Measurements from ENCODE around the gene REV3L.

Gene REV3L

DNA sequence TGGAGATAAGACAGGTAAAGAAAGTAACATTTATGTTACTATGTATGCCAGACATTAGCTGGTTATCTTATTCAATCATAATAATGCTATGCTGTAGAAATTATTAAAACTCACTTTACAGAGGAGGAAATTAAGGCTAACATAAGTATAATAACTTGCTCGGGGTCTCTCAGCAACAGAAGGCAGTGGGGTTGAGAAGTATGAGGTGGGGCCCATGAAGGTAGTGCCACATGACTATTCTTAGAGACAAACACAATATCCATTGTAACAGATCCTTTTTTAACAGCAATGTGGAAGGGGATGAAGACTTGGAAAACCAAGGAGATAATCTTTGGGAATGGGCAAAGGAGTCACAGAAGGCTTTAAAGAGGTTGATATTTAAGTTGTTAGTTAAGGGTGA, 11.5 kb downstream of the REV3L start:
- no peak for DNase-seq (ENCODE audit: low read depth in 2 of 2)

DNA sequence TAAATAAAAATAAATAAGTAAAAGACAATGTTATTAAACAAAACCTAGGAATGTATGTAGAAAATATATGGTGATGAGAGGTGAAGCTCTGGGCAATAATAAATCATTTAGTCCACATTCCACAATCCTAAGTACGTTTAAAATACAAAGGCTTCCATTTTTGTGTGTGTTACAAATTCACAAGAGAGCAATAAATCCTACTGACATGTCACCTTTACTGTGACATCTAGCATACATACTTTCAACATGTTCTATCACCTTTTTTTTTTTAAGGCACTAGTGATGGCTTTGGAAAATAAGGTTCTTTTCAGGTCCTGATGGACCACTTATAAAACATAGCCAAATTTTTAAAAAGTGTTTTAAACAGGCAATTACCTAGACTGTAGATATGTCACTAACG, 12.0 kb downstream of the REV3L start:
- DNase-seq (ENCODE audit: low read depth in 2 of 2) = no peak

GRCh38 chr6:111469543-111469942, 13.5 kb downstream of the REV3L start:
- no peak for DNase-seq (ENCODE audit: low read depth in 2 of 2)

DNA sequence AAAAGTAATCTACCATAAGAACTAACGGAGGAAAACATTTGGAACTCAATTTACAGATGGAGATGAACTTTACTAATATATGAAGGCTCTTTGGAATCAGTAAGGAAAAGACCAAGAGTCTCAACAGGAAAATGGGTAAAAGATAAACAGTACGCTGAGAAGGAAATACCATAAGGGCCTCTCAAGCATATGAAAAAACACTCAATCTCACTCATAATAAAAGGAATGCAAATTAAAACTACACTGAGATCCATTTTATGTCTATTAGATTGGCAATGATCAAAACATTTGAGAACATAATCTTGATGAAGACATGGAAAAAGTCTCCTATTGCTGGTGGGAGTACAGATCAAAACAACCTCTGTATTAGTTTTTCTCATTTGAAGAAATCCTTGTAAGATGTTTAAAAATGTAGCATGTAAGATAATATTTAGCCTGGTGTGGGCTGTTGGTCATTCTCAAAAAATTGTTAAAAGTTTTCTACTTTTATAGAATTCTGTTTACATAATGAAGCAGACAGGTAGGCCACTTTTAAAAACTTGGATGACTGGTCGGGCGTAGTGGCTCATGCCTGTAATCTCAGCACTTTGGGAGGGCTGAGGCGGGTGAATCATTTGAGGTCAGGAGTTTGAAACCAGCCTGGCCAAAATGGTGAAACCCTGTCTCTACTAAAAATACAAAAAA, 14.5 kb downstream of the REV3L start:
- no peak for DNase-seq (ENCODE audit: low read depth in 2 of 2)

DNA sequence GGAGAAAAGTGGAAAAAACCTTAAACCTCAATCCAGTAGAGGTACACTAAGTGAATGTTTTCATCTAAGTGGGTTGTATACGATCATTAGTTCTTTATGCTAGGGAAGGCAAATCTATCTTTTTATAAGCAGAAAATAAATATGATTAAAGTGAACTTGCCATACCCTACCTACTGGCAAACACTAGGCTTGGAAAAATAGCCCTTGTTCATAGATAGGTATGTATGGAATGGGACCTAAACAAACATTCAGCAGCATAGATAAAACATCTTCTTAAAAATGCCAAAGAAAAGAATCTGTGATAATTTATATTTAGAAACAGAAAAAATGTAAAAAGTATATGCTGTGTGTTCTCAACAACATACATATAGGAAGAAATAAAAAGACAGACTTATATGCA, 18.8 kb downstream of the REV3L start:
- DNase-seq (ENCODE audit: low read depth in 2 of 2) = no peak

GRCh38 chr6:111462770-111463391, 20.1 kb downstream of the REV3L start:
- DNase-seq (ENCODE audit: low read depth in 2 of 2) = no peak

DNA sequence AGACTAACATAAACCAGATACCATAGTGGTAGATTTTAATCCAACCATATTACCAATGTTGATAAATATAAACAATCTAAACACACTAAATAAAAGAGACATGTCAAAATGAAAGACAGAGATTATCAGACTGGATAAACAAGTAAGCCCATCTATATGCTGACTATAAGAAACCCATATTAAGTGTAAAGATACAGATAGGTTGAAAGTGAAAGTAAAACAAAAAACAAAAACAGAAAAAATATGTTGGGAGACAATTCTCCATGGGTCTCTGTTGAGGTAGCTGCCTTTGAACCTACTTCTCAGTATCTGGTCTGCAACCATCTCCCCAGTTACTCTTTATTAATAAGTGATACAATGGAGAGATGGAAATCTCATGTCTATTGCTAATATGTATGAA, 21.2 kb downstream of the REV3L start:
- no peak for DNase-seq (ENCODE audit: low read depth in 2 of 2)

- DNase-seq (ENCODE audit: low read depth in 2 of 2) = no peak
Measured at GRCh38 chr6:111458670-111459232, 24.3 kb downstream of the REV3L start.

GRCh38 chr6:111456208-111456607, 26.8 kb downstream of the REV3L start:
- no peak for DNase-seq (ENCODE audit: low read depth in 2 of 2)

GRCh38 chr6:111450636-111451035, 32.4 kb downstream of the REV3L start:
- no peak for DNase-seq (ENCODE audit: low read depth in 2 of 2)

DNA sequence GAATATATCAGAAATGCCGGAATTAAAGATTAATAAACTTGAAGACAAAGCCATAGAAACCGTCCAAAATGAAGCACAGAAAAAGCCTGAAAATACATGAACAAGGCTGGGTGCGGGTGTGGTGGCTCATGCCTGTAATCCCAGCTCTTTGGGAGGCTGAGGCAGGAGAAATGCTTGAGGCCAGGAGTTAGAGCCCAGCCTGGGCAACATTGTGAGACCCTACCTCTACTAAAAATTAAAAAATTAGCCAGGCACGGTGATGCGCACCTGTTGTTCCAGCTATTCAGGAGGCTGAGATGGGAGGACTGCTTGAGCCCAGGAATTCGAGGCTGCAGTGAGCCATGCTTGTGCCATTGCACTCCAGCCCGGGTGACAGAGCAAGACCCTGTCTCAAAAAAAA, 32.9 kb downstream of the REV3L start:
- DNase-seq (ENCODE audit: low read depth in 2 of 2) = no peak

DNA sequence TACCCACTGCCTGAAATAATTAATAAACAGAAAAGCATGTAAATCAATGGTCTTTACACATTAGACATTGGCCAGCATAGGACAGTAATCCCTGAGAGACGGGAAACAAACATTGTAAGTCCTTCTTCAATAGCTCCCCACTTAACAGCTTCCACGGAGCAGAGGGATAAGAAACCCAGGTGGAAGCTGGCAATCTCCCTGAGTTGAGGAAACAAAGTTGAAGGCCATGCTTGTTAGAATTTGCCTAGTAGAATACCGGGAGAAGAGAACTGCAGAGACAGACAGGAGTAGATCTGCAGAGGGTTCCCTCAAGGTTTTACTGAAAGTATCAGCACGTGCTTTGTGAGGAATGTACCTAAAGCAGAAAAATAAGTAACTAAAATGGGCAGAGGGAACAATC, 33.9 kb downstream of the REV3L start:
- no peak for DNase-seq (ENCODE audit: low read depth in 2 of 2)

- no peak for DNase-seq (ENCODE audit: low read depth in 2 of 2)
Measured at GRCh38 chr6:111447051-111447450, 36.0 kb downstream of the REV3L start.

- DNase-seq (ENCODE audit: low read depth in 2 of 2) = no peak
Measured at GRCh38 chr6:111445861-111446267, 37.2 kb downstream of the REV3L start.

DNA sequence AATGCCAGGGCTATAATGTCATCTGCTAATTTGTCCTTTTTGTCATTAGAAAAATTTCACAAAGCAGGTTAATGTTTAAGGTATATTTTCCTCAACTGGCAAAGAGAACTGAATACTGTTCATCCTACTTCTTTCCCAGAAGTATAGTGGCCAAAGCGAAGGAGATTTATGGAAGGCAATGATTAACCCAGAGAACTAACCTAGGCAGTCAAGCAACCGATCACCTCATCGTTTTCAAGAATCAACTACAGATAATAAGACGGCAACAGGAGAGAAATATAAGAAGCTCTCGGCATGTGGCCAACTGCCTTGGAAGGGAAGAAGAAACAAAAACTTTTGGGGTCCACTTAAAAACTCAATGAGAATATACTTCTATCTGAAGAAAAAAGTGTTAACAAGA, 38.2 kb downstream of the REV3L start:
- no peak for DNase-seq (ENCODE audit: low read depth in 2 of 2)

- DNase-seq (ENCODE audit: low read depth in 2 of 2) = no peak
Measured at GRCh38 chr6:111441678-111442243, 41.3 kb downstream of the REV3L start.

DNA sequence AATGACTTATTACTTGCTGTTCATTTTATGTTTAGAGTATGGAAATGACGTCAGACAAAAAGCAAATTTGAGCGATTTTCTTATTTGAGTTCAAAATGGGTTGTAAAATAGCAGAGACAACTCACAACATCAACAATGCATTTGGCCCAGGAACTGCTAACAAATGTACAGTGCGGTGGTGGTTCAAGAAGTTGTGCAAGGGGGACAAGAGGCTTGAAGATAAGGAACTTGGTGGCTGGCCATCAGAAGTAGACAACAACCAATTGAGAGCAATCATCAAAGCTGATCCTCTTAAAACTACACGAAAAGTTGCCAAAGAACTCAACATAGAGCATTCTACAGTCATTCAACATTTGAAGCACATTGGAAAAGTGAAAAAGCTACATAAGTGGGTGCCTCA, 43.8 kb downstream of the REV3L start:
- no peak for DNase-seq (ENCODE audit: low read depth in 2 of 2)

GRCh38 chr6:111437573-111437972, 45.4 kb downstream of the REV3L start:
- no peak for DNase-seq (ENCODE audit: low read depth in 2 of 2)

DNA sequence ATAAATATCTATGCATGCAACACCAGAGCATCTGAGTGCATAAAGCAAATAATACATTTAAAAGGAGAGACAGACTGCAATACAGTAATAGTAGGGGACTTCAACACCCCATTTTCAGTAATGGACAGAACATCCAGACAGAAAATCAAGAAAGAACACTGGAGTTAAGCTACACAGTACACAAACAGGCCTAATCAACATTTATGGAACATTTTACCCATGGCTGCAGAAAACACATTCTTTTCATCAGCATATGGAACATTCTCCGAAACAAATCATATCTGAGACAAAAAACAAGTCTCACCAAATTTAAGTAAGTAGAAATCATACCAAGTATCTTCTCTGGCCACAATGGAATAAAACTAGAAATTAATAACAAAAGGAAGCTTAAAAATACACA, 50.5 kb downstream of the REV3L start:
- no peak for DNase-seq (ENCODE audit: low read depth in 2 of 2)

DNA sequence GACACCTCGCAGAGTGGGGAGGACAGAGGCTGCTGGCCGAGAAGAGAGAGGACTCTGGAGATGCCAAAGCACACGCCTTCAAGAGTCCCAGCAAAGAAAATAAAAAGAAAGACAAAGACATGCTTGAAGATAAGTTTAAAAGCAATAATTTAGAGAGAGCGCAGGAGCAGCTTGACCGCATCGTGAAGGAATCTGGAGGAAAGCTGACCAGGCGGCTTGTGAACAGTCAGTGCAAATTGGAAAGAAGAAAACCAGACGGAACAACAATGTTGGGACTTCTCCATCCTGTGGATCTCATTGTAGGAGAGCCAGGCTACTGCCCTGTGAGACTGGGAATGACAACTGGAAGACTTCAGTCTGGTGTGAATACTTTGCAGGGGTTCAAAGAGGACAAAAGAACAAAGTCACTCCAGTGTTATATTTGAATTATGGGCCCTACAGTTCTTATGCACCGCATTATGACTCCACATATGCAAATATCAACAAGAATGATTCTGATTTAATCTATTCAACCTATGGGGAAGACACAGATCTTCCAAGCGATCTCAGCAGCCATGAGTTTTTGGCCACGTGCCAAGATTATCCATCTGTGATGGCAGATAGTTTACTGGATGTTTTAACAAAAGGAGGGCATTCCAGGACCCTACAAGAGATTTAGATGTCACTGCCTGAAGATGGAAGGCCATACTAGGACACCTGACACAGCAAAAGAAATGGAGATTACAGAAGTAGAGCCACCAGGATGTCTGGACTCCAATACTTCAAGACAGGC, 52.2 kb downstream of the REV3L start:
- DNase-seq (ENCODE audit: low read depth in 2 of 2) = no peak

DNA sequence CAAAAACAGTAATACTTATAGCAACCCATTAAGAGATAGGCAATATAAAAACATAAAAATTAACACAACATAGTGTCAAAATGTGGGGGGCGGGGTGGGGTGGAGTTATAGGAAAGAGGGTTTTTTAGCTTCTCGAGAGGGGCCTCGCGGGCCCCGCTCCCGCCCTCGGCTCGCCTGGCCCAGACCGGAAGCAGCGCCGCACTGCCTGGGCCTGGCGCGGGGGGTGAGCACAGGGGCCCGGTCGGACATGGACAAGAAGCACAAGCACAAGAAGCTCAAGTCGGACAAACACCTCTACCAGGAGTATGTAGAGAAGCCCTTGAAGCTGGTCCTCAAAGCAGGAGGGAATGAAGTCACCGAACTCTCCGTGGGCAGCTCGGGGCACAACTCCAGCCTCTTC, 53.4 kb downstream of the REV3L start:
- no peak for DNase-seq (ENCODE audit: low read depth in 2 of 2)

DNA sequence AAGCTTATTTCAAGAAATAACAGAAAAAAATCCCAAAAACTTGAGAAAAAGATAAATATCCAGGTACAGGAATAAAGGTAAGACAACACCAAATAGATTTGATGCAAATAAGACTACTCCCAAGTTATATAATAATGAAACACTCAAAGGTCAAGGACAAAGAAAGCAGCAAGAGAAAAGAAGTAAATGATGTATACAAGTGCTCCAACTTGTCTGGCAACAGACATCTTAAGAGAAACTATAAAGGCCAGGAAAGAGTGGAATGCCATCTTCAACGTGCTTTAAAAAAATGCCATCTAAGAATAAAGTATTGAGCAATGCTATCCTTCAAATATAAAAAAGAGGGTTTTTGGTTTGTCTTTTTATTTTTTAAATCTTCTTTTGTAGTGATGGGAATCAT, 54.2 kb downstream of the REV3L start:
- DNase-seq (ENCODE audit: low read depth in 2 of 2) = no peak
